ENCODE measurements around the gene FOSB. TPM values are rescaled to one million over a fixed set of nuclear protein-coding genes. Genes with fewer than 3 reads are reported as not detected.

Gene FOSB
- total RNA-seq, 1 experiment from 2014 or later: 1.9 TPM

DNA sequence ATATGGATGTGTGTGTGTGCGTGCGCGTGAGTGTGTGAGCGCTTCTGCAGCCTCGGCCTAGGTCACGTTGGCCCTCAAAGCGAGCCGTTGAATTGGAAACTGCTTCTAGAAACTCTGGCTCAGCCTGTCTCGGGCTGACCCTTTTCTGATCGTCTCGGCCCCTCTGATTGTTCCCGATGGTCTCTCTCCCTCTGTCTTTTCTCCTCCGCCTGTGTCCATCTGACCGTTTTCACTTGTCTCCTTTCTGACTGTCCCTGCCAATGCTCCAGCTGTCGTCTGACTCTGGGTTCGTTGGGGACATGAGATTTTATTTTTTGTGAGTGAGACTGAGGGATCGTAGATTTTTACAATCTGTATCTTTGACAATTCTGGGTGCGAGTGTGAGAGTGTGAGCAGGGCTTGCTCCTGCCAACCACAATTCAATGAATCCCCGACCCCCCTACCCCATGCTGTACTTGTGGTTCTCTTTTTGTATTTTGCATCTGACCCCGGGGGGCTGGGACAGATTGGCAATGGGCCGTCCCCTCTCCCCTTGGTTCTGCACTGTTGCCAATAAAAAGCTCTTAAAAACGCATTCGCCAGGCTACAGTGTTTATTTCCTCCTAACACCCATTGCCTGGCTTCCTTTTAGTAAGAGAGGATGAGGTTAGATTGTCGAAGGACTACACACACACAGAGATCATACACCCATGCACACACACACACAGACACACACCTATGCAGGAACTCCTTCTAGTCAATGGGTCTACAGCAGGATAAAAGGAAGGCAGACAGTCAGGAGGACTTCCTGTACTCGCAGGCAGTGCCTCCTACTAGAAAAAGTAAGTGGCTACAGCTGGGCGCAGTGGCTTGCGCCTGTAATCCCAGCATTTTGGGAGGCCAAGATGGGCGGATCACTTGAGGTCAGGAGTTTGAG is 7.1 kb downstream of the FOSB start:
- ChIA-PET CTCF (no interaction called here), POLR2A (ENCODE audit: low non-redundant PET) (interaction anchor here (0.5 kb wide), 1 partner anchor 36 kb away, joined by 5 read pairs; no protein-coding TSS in a partner anchor)
- DNase-seq (ENCODE audit: low spot score): no peak
- Histone ChIP-seq H3K36me3 (ENCODE audit: insufficient read depth, low read length, poor library complexity, severe bottlenecking) (no peaks in the 10 kb centered on the region), H3K27me3 (replicated peaks; ENCODE audit: insufficient read depth, low read depth, low read length, poor library complexity) (no peaks in the 10 kb centered on the region), H3K27ac (ENCODE audit: low read depth, low read length, poor library complexity, severe bottlenecking) (no peak overlapping the region), H3K4me3 (ENCODE audit: low read depth, low read length, poor library complexity, severe bottlenecking) (no peak overlapping the region), H3K4me1 (ENCODE audit: insufficient read depth, low read length, poor library complexity, severe bottlenecking) (peaks cover 5% of the 10 kb centered on the region), H3K9me3 (ENCODE audit: low read depth, low read length, poor library complexity, severe bottlenecking) (no peaks in the 10 kb centered on the region)
- intact Hi-C loops (cut with micrococcal nuclease; ENCODE audit: unreplicated experiment): no loop called here
- no TSS peak for BruUV-seq (replicated peaks)
- TF ChIP-seq EZH2 (IDR thresholded peaks at IDR 0.05; ENCODE audit: borderline replicate concordance, low read depth, low read length, poor library complexity, severe bottlenecking): no peak
- TF ChIP-seq, protein P1, sequence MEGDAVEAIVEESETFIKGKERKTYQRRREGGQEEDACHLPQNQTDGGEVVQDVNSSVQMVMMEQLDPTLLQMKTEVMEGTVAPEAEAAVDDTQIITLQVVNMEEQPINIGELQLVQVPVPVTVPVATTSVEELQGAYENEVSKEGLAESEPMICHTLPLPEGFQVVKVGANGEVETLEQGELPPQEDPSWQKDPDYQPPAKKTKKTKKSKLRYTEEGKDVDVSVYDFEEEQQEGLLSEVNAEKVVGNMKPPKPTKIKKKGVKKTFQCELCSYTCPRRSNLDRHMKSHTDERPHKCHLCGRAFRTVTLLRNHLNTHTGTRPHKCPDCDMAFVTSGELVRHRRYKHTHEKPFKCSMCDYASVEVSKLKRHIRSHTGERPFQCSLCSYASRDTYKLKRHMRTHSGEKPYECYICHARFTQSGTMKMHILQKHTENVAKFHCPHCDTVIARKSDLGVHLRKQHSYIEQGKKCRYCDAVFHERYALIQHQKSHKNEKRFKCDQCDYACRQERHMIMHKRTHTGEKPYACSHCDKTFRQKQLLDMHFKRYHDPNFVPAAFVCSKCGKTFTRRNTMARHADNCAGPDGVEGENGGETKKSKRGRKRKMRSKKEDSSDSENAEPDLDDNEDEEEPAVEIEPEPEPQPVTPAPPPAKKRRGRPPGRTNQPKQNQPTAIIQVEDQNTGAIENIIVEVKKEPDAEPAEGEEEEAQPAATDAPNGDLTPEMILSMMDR (conservative IDR thresholded peaks at IDR 0.05; ENCODE audit: low read depth, low read length): no peak

DNA sequence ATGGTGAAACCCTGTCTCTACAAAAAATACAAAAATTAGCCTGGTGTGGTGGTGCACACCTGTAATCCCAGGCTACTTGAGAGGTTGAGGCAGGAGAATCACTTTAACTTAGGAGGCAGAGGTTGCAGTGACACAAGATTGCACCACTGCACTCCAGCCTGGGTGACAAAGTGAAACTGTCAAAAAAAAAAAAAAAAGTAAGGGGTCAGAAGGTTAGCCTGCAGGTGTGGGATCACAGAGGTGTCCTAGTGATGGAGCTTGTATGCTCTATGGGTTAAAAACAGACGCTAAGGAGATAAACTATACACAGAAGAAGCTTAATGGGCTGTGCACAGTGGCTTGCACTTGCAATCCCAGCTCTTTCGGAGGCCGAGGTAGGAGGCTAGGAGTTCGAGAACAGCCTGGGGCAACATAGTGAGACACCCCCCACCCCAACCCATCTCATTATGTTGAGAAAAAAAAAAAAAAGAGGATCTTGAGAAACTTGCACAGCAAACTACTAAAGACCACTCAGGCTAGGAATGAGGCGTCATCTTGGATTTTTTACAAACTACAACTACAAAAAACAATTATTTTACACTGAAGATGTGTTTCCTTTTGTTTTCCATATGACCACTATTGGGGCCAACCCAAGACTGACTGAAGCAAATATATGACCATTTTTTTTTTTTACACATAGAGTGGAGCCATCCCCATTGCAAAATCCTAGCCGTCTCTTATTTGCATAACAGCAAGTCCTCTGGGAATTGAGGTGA is 7.9 kb downstream of the FOSB start:
- no peaks in the 10 kb centered on the region for H3K36me3 ChIP-seq (ENCODE audit: insufficient read depth, low read length, poor library complexity, severe bottlenecking)
- no peaks in the 10 kb centered on the region for H3K9me3 ChIP-seq (ENCODE audit: low read depth, low read length, poor library complexity, severe bottlenecking)
- TF ChIP-seq, protein P1 (conservative IDR thresholded peaks at IDR 0.05; ENCODE audit: low read depth, low read length): no peak
- TF ChIP-seq EZH2 (IDR thresholded peaks at IDR 0.05; ENCODE audit: borderline replicate concordance, low read depth, low read length, poor library complexity, severe bottlenecking): no peak
- intact Hi-C loops (cut with micrococcal nuclease; ENCODE audit: unreplicated experiment): no loop called here
- CTCF ChIA-PET: no interaction called here
- POLR2A ChIA-PET (ENCODE audit: low non-redundant PET): no interaction called here
- H3K4me3 ChIP-seq (ENCODE audit: low read depth, low read length, poor library complexity, severe bottlenecking): no peak overlapping the region
- H3K27ac ChIP-seq (ENCODE audit: low read depth, low read length, poor library complexity, severe bottlenecking): no peak overlapping the region
- no peaks in the 10 kb centered on the region for H3K27me3 ChIP-seq (replicated peaks; ENCODE audit: insufficient read depth, low read depth, low read length, poor library complexity)
- no TSS peak for BruUV-seq (replicated peaks)
- no peak for DNase-seq (ENCODE audit: low spot score)
- H3K4me1 ChIP-seq (ENCODE audit: insufficient read depth, low read length, poor library complexity, severe bottlenecking): peaks cover 5% of the 10 kb centered on the region

DNA sequence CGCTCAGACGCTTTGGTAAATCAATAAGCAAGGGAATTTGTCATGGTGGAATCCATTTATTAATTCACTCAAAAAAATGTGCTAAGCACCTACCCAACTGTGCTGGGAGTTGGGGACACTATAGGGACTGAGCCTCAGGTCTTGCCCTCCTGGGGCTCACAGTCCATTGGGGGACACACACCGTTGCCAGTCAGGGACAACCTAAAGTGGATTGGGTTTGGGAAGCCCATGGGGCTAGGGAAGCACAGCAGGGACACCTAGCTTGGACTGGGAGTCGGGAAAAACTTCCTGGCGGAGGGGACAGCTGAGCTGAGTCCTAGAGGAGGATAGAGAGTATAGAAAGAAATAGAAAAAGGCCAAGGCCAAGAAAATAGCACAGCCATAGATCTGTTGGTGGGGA is 8.5 kb downstream of the FOSB start:
- POLR2A ChIA-PET (ENCODE audit: low non-redundant PET): interaction anchor here (0.7 kb wide), 1 partner anchor 135 kb away, joined by 8 read pairs; no protein-coding TSS in a partner anchor
- H3K36me3 ChIP-seq (ENCODE audit: insufficient read depth, low read length, poor library complexity, severe bottlenecking): no peaks in the 10 kb centered on the region
- intact Hi-C loops (cut with micrococcal nuclease; ENCODE audit: unreplicated experiment): no loop called here

More for the DNA sequence above, 8.5 kb downstream of the FOSB start:
- Histone ChIP-seq H3K4me1 (ENCODE audit: insufficient read depth, low read length, poor library complexity, severe bottlenecking) (peaks cover 5% of the 10 kb centered on the region), H3K27ac (ENCODE audit: low read depth, low read length, poor library complexity, severe bottlenecking) (no peak overlapping the region), H3K9me3 (ENCODE audit: low read depth, low read length, poor library complexity, severe bottlenecking) (no peaks in the 10 kb centered on the region), H3K4me3 (ENCODE audit: low read depth, low read length, poor library complexity, severe bottlenecking) (no peak overlapping the region), H3K27me3 (replicated peaks; ENCODE audit: insufficient read depth, low read depth, low read length, poor library complexity) (no peaks in the 10 kb centered on the region)
- DNase-seq (ENCODE audit: low spot score): no peak
- TF ChIP-seq, protein P1 (conservative IDR thresholded peaks at IDR 0.05; ENCODE audit: low read depth, low read length): no peak
- TF ChIP-seq EZH2 (IDR thresholded peaks at IDR 0.05; ENCODE audit: borderline replicate concordance, low read depth, low read length, poor library complexity, severe bottlenecking): no peak
- BruUV-seq (replicated peaks): no TSS peak
- CTCF ChIA-PET: interaction anchor here (0.6 to 0.7 kb wide), 2 partner anchors 155 to 722 kb away, joined by 3 to 4 read pairs; no protein-coding TSS in a partner anchor

All from A673 (cell line).